ENCODE data around the gene TMEM59L. TPM values are rescaled to one million over a fixed set of nuclear protein-coding genes. Genes with fewer than 3 reads are reported as not detected.

The TMEM59L gene
- total and polyA plus RNA-seq, 5 experiments from 2014 or later, result 0.09 to 0.27 TPM; not detected in 3

DNA sequence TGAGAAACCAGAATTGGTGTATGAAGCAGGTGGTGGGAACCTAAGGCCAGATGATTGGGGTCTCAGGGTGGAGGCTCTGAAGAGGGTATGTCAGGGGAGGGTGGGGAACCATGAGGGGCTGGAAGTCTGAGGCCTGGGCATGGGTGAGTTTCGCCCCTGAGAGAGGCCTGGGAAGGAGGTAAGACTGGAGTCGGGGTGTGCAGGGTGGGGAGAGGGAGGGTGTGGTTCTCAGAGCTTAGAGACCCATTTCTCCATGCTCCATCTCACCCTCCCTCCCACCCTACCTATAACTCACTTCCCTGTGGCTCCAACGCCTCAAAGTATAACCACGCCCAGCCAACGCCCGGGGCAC lies 23.1 kb downstream of the TMEM59L start:
- Mint-ChIP-seq H3K27ac (peak overlapping the region in 8 of 10 donors; percentile 53 to 96 (median 80)), H3K27me3 (peaks cover 0 to 5% (median 0%) of the 10 kb centered on the region in 5 donors), H3K4me1 (peaks cover 9 to 39% (median 33%) of the 10 kb centered on the region in 4 donors), H3K36me3 (no peaks in the 10 kb centered on the region), H3K4me3 (peak overlapping the region; percentile 80 to 96 (median 90)), H3K9me3 (no peaks in the 10 kb centered on the region)
- POLR2A ChIA-PET, result interaction anchor here (1.1 to 1.2 kb wide), 2 partner anchors 23 to 355 kb away, joined by 3 read pairs; partner anchors contain the start of gene TMEM59L
- no peak for DNase-seq
- ATAC-seq, result no peak

GRCh38 chr19:18636183-18636968 lies 23.7 kb downstream of the TMEM59L start:
- Mint-ChIP-seq H3K9me3 (no peaks in the 10 kb centered on the region), H3K27ac (peak overlapping the region; percentile 53 to 96 (median 89)), H3K27me3 (peaks cover 0 to 3% (median 0%) of the 10 kb centered on the region in 5 donors), H3K4me1 (peaks cover 9 to 39% (median 33%) of the 10 kb centered on the region in 4 donors), H3K36me3 (no peaks in the 10 kb centered on the region), H3K4me3 (peak overlapping the region; percentile 80 to 96 (median 90))
- peak; percentile 97 to 100 (median 98) for DNase-seq
- POLR2A ChIA-PET, result no interaction called here
- ATAC-seq, result peak; percentile 88 to 89

DNA sequence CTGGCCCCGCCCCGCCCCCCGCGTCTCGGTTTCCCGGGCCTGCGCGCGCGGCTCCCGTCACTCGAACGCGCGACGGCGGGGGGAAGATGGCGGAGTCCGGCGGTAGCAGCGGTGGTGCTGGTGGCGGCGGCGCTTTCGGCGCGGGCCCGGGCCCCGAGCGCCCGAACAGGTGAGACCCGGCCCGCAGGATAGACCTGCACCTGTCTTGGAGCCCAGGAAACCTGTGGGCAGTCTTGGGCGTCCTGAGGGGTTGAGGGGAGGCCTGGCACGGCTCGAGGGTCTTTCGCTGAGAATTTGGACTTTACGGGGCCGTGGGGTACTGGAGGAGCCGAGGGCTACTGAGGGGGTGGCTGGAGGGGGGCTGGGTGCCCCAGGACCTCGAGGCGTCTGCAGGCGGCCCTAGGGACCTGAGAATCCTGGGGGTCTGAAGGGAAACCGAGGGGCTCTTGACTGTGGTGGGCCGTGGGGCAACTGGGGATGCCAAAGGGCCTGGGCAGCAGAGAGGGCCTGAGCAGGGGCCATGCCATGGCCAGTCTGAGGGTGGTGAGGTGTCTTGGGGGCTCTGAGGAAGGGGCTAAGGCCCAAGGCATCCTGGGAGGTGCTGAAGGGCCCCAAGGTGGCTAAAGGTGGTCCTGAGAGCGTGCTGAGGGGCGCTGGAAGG lies 24.4 kb downstream of the TMEM59L start, which contains the start of gene KLHL26:
Gene KLHL26 (plus strand): TSS at position 60 of the 661 bp plus-strand sequence. CDS start 27 bp downstream, at position 87.
- ATAC-seq, result peak in 1 of 2 donors; percentile 71

DNA sequence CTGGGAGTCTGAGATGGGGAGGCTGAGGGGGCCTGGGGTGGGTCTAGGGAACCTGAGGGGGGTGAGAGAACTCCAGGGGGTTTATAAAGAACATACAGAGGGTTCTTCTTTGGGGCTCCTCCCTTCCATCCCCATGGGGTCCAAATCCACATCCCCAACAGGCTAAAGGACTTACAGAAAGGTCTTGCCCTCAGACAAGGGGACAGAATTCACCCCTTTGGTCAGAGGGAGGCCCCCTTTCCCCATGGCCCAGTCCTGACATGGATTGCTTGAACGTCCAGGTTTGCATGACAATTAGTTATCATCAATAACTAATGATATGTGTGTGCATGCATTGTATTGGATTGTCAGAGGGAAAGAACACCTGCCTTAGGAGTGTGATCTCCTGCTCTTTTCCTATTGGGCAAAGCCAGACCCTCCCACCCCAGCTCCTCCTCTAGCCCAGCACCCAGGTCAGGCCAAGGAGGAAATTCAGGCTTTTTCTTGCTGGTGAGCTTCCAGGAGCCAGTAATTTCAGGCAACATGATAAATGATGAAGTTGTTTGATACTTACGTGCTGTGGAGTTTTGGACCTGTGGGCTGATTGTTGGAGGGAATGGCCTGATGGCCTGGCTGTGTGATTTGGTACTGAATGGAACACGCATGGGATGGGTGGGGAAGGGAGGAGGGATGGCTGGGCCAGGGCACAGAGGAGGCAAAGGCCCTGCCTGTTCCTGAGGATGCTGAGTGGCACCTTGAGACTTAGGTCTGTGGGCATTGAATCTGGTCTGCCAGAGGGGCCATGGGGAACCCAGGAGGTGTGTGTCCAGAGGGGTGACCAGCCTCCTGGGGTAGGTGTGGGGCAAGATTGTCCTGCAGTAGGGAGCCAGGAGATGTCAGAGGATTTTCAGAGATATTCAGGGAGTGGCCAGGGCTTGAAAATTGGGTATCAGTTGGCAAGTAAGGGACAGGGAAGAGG lies 25.3 kb downstream of the TMEM59L start:
- Mint-ChIP-seq H3K36me3 (peaks cover 0 to 4% (median 0%) of the 10 kb centered on the region in 3 donors), H3K27me3 (peaks cover 0 to 3% (median 0%) of the 10 kb centered on the region in 5 donors), H3K4me3 (peak overlapping the region; percentile 80 to 96 (median 90)), H3K27ac (peak overlapping the region; percentile 50 to 95 (median 90)), H3K4me1 (peaks cover 9 to 41% (median 33%) of the 10 kb centered on the region in 4 donors), H3K9me3 (no peaks in the 10 kb centered on the region)
- ATAC-seq (no peak), DNase-seq (peak in 3 of 10 donors; percentile 11 to 16 (median 13))
- POLR2A ChIA-PET, result no interaction called here

More for the DNA sequence above, 24.4 kb downstream of the TMEM59L start, which contains the start of gene KLHL26:
- Mint-ChIP-seq H3K27me3 (peaks cover 0 to 3% (median 0%) of the 10 kb centered on the region in 5 donors), H3K9me3 (no peaks in the 10 kb centered on the region), H3K27ac (peak within 1 kb of the TSS; percentile 72 to 96 (median 90)), H3K4me3 (peak within 1 kb of the TSS; percentile 80 to 96 (median 90)), H3K36me3 (peaks cover 0 to 4% (median 0%) of the 10 kb centered on the region in 3 donors), H3K4me1 (peaks cover 9 to 41% (median 33%) of the 10 kb centered on the region in 4 donors)
- POLR2A ChIA-PET, result no interaction called here
- peak in 2 of 10 donors; percentile 7 to 13 for DNase-seq

DNA sequence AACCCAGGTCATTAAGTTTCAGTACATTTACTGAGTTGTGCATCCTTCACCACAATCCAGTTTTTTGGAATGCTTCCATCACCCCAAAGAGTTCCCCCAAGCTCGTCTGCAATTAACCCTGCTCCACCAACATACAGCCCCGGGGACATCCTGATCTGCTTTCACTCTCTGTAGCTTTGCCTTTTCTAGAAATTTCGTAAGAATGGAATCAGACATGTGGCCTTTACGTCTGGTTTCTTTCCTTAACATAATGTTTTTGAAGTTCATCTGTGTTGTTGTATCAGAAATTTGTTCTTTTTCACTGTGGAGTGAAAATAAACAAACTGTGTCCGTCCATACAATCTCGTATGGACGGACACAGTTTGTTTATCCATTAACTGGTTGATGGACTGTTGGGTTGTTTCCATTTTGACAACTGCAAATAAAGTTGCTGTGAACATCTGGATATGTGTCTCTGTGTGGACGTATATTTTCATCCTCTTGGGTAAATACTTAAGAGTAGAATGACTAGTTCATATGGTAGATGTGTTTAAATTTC lies 27.1 kb downstream of the TMEM59L start:
- peak overlapping the region in 2 of 10 donors; percentile 45 to 56 for H3K27ac Mint-ChIP-seq
- no peak for ATAC-seq
- H3K4me3 Mint-ChIP-seq, result peak overlapping the region in 3 of 10 donors; percentile 24 to 56 (median 43)
- no peaks in the 10 kb centered on the region for H3K27me3 Mint-ChIP-seq
- no peak for DNase-seq
- POLR2A ChIA-PET, result interaction anchor here (0.7 kb wide), 3 partner anchors 105 to 308 kb away, joined by 4 to 7 read pairs (median 4); no protein-coding TSS in a partner anchor
- no peaks in the 10 kb centered on the region for H3K9me3 Mint-ChIP-seq
- H3K4me1 Mint-ChIP-seq, result peaks cover 10 to 44% (median 34%) of the 10 kb centered on the region in 4 donors
- peaks cover 0 to 4% (median 0%) of the 10 kb centered on the region in 3 donors for H3K36me3 Mint-ChIP-seq

GRCh38 chr19:18644196-18645034 lies 31.7 kb downstream of the TMEM59L start:
- Mint-ChIP-seq H3K9me3 (no peaks in the 10 kb centered on the region), H3K27ac (peak overlapping the region in 3 of 10 donors; percentile 15 to 46 (median 38)), H3K4me3 (no peak overlapping the region), H3K27me3 (no peaks in the 10 kb centered on the region), H3K36me3 (peaks cover 0 to 4% (median 0%) of the 10 kb centered on the region in 3 donors), H3K4me1 (peaks cover 14 to 40% (median 29%) of the 10 kb centered on the region in 4 donors)
- no peak for ATAC-seq
- DNase-seq, result no peak
- POLR2A ChIA-PET, result interaction anchor here (0.6 kb wide), 1 partner anchor 58 kb away, joined by 4 read pairs; no protein-coding TSS in a partner anchor

- H3K4me1 Mint-ChIP-seq, result peaks cover 14 to 41% (median 33%) of the 10 kb centered on the region in 4 donors
- ATAC-seq (no peak), DNase-seq (no peak)
- H3K27me3 Mint-ChIP-seq, result no peaks in the 10 kb centered on the region
- peaks cover 0 to 7% (median 0%) of the 10 kb centered on the region in 3 donors for H3K36me3 Mint-ChIP-seq
- no peaks in the 10 kb centered on the region for H3K9me3 Mint-ChIP-seq
- POLR2A ChIA-PET, result interaction anchor here (0.6 kb wide), 1 partner anchor 57 kb away, joined by 4 read pairs; no protein-coding TSS in a partner anchor
- H3K4me3 Mint-ChIP-seq, result no peak overlapping the region
- no peak overlapping the region for H3K27ac Mint-ChIP-seq
Observed at GRCh38 chr19:18645035-18645511, 32.4 kb downstream of the TMEM59L start.

DNA sequence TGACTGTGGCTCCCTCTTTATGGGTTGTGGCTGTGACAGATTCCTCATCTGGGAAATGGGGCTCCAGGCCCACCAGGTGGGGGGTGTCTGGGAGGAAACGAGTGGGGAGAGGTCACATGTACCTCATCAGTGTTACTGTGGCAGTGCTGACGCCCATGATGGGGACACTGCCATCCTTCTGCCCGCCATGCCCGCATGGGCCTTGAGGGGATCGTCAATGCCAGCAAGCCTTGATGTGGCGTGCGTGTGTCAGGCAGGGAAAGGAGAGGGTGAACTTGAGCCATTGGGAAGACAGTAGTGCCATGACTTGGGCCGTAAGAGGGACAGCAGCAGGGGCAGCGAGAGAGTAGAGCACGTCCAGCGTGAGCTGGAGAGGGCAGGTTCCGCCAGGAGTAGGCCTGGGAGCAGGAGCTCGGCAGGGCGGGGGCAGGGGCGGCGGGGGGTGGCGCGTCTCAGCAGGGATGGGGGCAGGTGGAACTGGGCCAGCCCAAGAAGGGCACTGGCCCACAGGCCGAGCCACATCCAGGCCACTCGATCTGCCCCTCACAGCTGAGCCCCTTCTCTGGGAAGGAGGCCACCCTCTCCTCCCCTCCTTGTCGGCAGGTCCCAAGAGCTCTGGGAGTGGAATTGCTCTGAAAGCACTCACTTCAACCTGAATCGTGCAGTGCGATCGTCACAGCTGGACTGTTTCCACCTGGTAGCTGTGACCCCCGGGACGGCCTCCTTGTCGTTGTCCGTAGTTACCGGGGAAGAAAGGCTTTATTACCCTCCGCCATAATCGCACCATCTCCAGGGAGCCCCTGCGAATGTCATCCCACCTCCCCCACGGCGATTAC lies 34.1 kb downstream of the TMEM59L start:
- POLR2A ChIA-PET, result interaction anchor here (0.5 kb wide), 1 partner anchor 111 kb away, joined by 4 read pairs; no protein-coding TSS in a partner anchor
- Mint-ChIP-seq H3K36me3 (peaks cover 0 to 5% (median 0%) of the 10 kb centered on the region in 3 donors), H3K27me3 (no peaks in the 10 kb centered on the region), H3K4me1 (peaks cover 15 to 44% (median 36%) of the 10 kb centered on the region in 4 donors), H3K27ac (no peak overlapping the region), H3K4me3 (no peak overlapping the region), H3K9me3 (no peaks in the 10 kb centered on the region)
- ATAC-seq (no peak), DNase-seq (no peak)

DNA sequence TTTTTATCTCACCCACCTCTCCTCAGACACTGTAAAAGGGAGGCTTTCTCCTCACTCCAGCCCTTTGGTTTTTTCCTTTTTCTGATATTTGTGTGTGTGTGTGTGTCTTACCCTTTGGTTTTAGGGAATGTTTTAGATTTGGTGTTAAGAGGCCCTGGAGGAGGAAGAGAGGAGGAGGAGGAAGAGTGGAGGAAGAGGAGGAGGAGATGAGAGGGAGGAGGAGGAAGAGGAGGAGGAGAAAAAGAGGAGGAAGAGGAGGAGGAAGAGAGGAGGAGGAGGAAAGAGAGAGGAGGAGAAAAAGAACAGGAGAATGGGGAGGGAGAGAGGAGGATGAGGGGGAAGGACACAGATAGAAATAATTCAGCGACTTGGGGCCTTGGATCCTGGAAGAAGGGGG lies 34.7 kb downstream of the TMEM59L start:
- H3K9me3 Mint-ChIP-seq, result no peaks in the 10 kb centered on the region
- POLR2A ChIA-PET, result interaction anchor here (0.5 kb wide), 1 partner anchor 112 kb away, joined by 4 read pairs; no protein-coding TSS in a partner anchor
- peaks cover 15 to 47% (median 36%) of the 10 kb centered on the region in 4 donors for H3K4me1 Mint-ChIP-seq
- no peaks in the 10 kb centered on the region for H3K27me3 Mint-ChIP-seq
- peaks cover 0 to 4% (median 0%) of the 10 kb centered on the region in 3 donors for H3K36me3 Mint-ChIP-seq
- no peak for ATAC-seq
- DNase-seq, result no peak
- H3K4me3 Mint-ChIP-seq, result no peak overlapping the region
- H3K27ac Mint-ChIP-seq, result no peak overlapping the region

- H3K9me3 Mint-ChIP-seq, result no peaks in the 10 kb centered on the region
- H3K27ac Mint-ChIP-seq, result peak overlapping the region in 1 of 10 donors; percentile 72
- DNase-seq (no peak), ATAC-seq (no peak)
- H3K27me3 Mint-ChIP-seq, result no peaks in the 10 kb centered on the region
- POLR2A ChIA-PET, result interaction anchor here (0.5 to 0.6 kb wide), 3 partner anchors 112 to 322 kb away, joined by 4 to 5 read pairs (median 4); no protein-coding TSS in a partner anchor
- H3K36me3 Mint-ChIP-seq, result peaks cover 0 to 4% (median 0%) of the 10 kb centered on the region in 3 donors
- H3K4me1 Mint-ChIP-seq, result peaks cover 15 to 47% (median 36%) of the 10 kb centered on the region in 4 donors
- no peak overlapping the region for H3K4me3 Mint-ChIP-seq
Observed at GRCh38 chr19:18647807-18648206, 35.1 kb downstream of the TMEM59L start.
